ENCODE measurements around the gene GNA14. TPM values are rescaled to one million over a fixed set of nuclear protein-coding genes. Genes with fewer than 3 reads are reported as not detected.

The GNA14 gene
- total RNA-seq, 1 experiment from 2014 or later: 0.15 TPM

DNA sequence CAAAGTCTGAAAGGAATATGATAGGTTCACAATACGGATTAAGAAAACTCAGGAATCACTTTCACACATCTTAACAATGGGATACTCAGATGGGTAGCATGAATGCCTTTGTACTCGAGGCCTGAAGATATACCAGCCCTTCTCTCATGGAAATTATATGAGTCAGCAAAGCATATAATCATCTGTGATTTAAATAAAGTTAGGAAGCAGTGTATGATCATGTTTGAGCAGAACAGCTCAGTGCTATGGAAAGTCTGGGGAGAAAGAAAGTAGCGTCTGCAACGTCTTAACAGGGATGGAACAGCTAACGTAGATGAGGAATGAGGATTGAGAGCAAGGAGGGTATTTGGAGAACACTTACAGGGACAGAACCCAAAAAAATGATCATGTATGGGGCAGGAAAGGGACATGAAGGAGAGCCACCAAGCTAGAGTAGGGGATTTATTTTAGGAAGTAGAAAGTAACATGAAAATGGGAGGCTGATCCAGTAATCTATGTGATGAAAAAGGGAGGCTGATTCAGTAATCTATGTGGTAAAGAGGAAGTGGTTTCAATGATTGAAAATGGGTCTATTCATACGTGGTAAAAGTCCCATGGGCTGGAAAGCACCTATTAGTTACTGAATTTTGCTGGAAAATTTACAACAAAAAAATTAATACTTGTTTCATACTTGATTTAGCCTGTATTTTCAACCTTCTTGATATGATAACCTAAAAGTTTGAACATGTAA is 85.9 kb downstream of the GNA14 start:
- H3K4me1 ChIP-seq (ENCODE audit: control insufficient read depth, insufficient read depth, low read length): no peaks in the 10 kb centered on the region
- H3K9me3 ChIP-seq (ENCODE audit: control insufficient read depth, insufficient read depth, low read depth, low read length): no peaks in the 10 kb centered on the region
- no peak overlapping the region for H3K27ac ChIP-seq (ENCODE audit: low read length)
- no peaks in the 10 kb centered on the region for H3K36me3 ChIP-seq (ENCODE audit: control insufficient read depth, insufficient read depth, low read length)
- TF ChIP-seq TCF7L2 (IDR thresholded peaks at IDR 0.05; ENCODE audit: low read depth, low read length) (no peak), CTCF (IDR thresholded peaks at IDR 0.05) (no peak), POLR2AphosphoS5 (IDR thresholded peaks at IDR 0.05; ENCODE audit: low read depth, low read length) (no peak), SIN3A (IDR thresholded peaks at IDR 0.05; ENCODE audit: borderline replicate concordance, insufficient read depth, low read depth, low read length) (no peak)
- TF ChIP-seq, protein P1, sequence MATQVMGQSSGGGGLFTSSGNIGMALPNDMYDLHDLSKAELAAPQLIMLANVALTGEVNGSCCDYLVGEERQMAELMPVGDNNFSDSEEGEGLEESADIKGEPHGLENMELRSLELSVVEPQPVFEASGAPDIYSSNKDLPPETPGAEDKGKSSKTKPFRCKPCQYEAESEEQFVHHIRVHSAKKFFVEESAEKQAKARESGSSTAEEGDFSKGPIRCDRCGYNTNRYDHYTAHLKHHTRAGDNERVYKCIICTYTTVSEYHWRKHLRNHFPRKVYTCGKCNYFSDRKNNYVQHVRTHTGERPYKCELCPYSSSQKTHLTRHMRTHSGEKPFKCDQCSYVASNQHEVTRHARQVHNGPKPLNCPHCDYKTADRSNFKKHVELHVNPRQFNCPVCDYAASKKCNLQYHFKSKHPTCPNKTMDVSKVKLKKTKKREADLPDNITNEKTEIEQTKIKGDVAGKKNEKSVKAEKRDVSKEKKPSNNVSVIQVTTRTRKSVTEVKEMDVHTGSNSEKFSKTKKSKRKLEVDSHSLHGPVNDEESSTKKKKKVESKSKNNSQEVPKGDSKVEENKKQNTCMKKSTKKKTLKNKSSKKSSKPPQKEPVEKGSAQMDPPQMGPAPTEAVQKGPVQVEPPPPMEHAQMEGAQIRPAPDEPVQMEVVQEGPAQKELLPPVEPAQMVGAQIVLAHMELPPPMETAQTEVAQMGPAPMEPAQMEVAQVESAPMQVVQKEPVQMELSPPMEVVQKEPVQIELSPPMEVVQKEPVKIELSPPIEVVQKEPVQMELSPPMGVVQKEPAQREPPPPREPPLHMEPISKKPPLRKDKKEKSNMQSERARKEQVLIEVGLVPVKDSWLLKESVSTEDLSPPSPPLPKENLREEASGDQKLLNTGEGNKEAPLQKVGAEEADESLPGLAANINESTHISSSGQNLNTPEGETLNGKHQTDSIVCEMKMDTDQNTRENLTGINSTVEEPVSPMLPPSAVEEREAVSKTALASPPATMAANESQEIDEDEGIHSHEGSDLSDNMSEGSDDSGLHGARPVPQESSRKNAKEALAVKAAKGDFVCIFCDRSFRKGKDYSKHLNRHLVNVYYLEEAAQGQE (IDR thresholded peaks at IDR 0.05; ENCODE audit: insufficient read depth in 1 of 2, low read depth in 2 of 2, low read length in 1 of 2): no peak
- intact Hi-C loops (cut with micrococcal nuclease; ENCODE audit: unreplicated experiment): no loop called here
- no peaks in the 10 kb centered on the region; the same call in 1 of the 2 replicates for H3K27me3 ChIP-seq (ENCODE audit: control insufficient read depth, insufficient read depth, low read length)
- ChIA-PET CTCF (no interaction called here), POLR2A (no interaction called here)
- DNase-seq (ENCODE audit: low read depth, low spot score) (no peak), ATAC-seq (no peak)
- no peak overlapping the region for H3K4me3 ChIP-seq (ENCODE audit: low read depth in 2 of 2, low read length in 2 of 2)
- no TSS peak for BruUV-seq (replicated peaks)
- in situ Hi-C loops (cut with HindIII; ENCODE audit: low pct_unique_long_range_greater_than_20kb, low sequenced_read_pairs): no loop called here

GRCh38 chr9:77561331-77562018 is 86.6 kb downstream of the GNA14 start:
- TF ChIP-seq TCF7L2 (IDR thresholded peaks at IDR 0.05; ENCODE audit: low read depth, low read length) (no peak), SIN3A (IDR thresholded peaks at IDR 0.05; ENCODE audit: borderline replicate concordance, insufficient read depth, low read depth, low read length) (no peak), POLR2AphosphoS5 (IDR thresholded peaks at IDR 0.05; ENCODE audit: low read depth, low read length) (no peak)
- TF ChIP-seq, protein P1 (IDR thresholded peaks at IDR 0.05; ENCODE audit: insufficient read depth in 1 of 2, low read depth in 2 of 2, low read length in 1 of 2): no peak
- Histone ChIP-seq H3K27me3 (ENCODE audit: control insufficient read depth, insufficient read depth, low read length) (no peaks in the 10 kb centered on the region; the same call in 1 of the 2 replicates), H3K36me3 (ENCODE audit: control insufficient read depth, insufficient read depth, low read length) (no peaks in the 10 kb centered on the region), H3K27ac (ENCODE audit: low read length) (no peak overlapping the region), H3K4me1 (ENCODE audit: control insufficient read depth, insufficient read depth, low read length) (no peaks in the 10 kb centered on the region), H3K9me3 (ENCODE audit: control insufficient read depth, insufficient read depth, low read depth, low read length) (no peaks in the 10 kb centered on the region), H3K4me3 (ENCODE audit: low read depth in 2 of 2, low read length in 2 of 2) (no peak overlapping the region)
- ChIA-PET CTCF (no interaction called here), POLR2A (no interaction called here)
- intact Hi-C loops (cut with micrococcal nuclease; ENCODE audit: unreplicated experiment): no loop called here
- no peak for ATAC-seq
- BruUV-seq (replicated peaks): no TSS peak
- in situ Hi-C loops (cut with HindIII; ENCODE audit: low pct_unique_long_range_greater_than_20kb, low sequenced_read_pairs): no loop called here
- no peak for DNase-seq (ENCODE audit: low read depth, low spot score)

All from Panc1 (cell line).